Measurements from ENCODE around the gene SLC9A5.

SLC9A5 gene

DNA sequence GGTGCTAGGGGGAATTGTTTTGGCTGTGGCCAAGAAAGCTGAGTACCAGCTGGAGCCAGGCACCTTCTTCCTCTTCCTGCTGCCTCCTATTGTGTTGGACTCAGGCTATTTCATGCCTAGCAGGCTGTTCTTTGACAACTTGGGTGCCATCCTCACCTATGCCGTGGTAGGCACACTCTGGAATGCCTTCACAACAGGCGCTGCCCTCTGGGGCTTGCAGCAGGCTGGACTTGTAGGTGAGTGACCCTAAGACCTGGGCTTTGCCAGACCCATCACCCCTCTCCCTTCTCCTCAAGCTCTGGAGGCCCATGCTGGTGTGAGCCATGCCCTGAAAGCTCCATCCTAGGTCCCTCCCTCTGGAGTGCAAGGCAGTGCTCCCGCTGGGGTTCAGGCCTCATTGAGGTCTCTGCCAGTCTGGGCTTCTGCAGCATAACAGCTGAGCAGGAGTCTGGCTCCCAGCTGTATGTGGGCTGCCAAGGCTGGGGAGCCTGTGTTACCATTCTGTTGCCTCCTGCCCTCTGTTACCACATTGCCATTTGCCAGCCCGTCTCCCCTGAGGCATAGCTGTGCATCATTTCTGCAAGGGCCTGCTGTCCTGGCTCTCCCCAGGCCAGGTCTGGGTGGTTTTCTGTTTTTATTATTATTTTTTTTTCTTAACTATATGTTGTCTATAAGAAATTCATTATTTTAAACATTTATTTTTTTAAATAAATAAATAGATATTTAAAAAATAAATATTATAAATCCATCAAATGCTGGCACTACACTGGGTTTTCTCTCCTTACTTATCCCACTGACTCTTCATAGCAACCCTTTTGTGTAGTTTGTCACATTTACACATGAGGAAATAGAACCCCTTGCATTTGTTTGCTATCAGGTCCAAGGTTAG, 4.1 kb downstream of the SLC9A5 start:
- ChIA-PET CTCF (no interaction called here), POLR2A (no interaction called here)
- TF ChIP-seq NFRKB (IDR thresholded peaks at IDR 0.05) (no peak), LEF1 (IDR thresholded peaks at IDR 0.05; ENCODE audit: borderline replicate concordance) (no peak), L3MBTL2 (conservative IDR thresholded peaks at IDR 0.05) (no peak), SUZ12 (IDR thresholded peaks at IDR 0.05) (no peak), FOXK2 (IDR thresholded peaks at IDR 0.05) (no peak), ARNT (IDR thresholded peaks at IDR 0.05) (no peak), ZNF384 (IDR thresholded peaks at IDR 0.05) (no peak), TARDBP (IDR thresholded peaks at IDR 0.05) (no peak)
- TF ChIP-seq, protein P1, sequence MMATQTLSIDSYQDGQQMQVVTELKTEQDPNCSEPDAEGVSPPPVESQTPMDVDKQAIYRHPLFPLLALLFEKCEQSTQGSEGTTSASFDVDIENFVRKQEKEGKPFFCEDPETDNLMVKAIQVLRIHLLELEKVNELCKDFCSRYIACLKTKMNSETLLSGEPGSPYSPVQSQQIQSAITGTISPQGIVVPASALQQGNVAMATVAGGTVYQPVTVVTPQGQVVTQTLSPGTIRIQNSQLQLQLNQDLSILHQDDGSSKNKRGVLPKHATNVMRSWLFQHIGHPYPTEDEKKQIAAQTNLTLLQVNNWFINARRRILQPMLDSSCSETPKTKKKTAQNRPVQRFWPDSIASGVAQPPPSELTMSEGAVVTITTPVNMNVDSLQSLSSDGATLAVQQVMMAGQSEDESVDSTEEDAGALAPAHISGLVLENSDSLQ (IDR thresholded peaks at IDR 0.05), result no peak
- no peak for DNase-seq (ENCODE audit: extremely low spot score)

DNA sequence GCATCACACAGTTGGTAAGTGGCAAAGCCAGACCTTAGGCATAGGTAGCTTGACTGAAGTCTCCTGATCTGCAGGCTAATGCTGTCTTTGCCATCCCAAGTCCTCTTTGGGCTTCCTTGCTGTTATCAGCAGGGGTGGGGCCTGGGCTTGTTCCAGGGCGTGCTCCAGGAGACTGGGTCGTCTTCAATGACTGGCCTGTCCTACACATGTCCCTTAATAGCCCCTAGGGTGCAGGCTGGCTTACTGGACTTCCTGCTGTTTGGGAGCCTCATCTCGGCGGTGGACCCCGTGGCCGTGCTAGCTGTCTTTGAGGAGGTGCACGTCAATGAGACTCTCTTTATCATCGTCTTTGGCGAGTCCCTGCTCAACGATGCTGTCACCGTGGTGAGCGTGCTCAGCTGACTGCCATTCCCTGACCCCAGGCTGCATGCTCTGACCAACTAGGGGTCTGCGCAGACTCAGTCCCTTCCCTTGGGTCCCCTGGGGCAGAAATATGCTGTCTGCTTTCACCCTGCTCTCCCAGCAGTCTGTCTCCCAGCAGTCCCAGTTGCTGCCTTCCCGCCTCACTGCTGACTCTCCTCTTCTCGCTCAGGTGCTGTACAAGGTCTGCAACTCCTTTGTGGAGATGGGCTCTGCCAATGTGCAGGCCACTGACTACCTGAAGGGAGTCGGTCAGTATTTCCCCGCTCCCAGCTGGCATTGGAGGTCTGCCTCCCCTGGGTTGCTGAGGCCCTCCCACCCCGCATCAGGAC, 6.2 kb downstream of the SLC9A5 start:
- DNase-seq (ENCODE audit: extremely low spot score), result no peak
- ChIA-PET POLR2A (no interaction called here), CTCF (no interaction called here)
- TF ChIP-seq BHLHE40 (IDR thresholded peaks at IDR 0.05; ENCODE audit: borderline replicate concordance), result no peak
- no peak for TF ChIP-seq SUZ12 (IDR thresholded peaks at IDR 0.05)
- TF ChIP-seq, protein P1 (IDR thresholded peaks at IDR 0.05), result no peak
- no peak for TF ChIP-seq CTBP1 (IDR thresholded peaks at IDR 0.05; ENCODE audit: borderline replicate concordance)
- TF ChIP-seq FOXM1 (IDR thresholded peaks at IDR 0.05; ENCODE audit: borderline replicate concordance), result no peak
- no peak for TF ChIP-seq L3MBTL2 (conservative IDR thresholded peaks at IDR 0.05)
- no peak for TF ChIP-seq HDGF (IDR thresholded peaks at IDR 0.05; ENCODE audit: borderline replicate concordance)
- TF ChIP-seq ELF4 (IDR thresholded peaks at IDR 0.05), result no peak
- no peak for TF ChIP-seq NFRKB (IDR thresholded peaks at IDR 0.05)
- no peak for TF ChIP-seq ARNT (IDR thresholded peaks at IDR 0.05)
- TF ChIP-seq FOXA1 (IDR thresholded peaks at IDR 0.05), result no peak
- TF ChIP-seq SP1 (IDR thresholded peaks at IDR 0.05), result no peak

DNA sequence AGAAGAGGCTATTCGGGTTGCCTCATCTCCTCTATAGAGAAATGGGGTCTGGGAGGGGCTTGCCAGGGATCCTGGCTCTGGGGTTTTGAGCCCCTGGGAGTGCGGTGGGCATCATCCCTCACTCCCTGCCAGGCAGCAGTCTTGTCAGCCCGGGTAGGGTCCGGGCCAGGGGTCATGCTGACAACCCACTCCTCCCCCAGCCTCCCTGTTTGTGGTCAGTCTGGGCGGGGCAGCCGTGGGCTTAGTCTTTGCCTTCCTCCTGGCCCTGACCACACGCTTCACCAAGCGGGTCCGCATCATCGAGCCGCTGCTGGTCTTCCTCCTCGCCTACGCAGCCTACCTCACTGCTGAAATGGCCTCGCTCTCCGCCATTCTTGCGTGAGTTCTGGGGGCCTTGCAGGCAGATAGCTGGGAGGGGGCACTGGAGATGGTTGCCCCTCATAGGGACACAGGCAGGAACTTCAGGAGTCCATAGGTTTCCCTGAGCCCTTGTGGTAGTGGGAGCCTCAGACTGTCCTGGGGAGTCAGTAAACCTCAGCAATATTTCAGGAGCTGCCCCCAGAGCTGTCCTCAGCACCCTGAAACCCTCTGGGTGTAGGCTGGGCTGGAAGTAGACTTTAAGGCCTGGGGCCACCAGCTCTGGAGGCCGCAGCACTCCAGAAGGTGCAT, 6.9 kb downstream of the SLC9A5 start:
- no peak for DNase-seq (ENCODE audit: extremely low spot score)
- TF ChIP-seq BHLHE40 (IDR thresholded peaks at IDR 0.05; ENCODE audit: borderline replicate concordance) (no peak), FOXM1 (IDR thresholded peaks at IDR 0.05; ENCODE audit: borderline replicate concordance) (no peak), SUZ12 (IDR thresholded peaks at IDR 0.05) (no peak), ZNF384 (IDR thresholded peaks at IDR 0.05) (no peak), NFRKB (IDR thresholded peaks at IDR 0.05) (no peak)
- ChIA-PET POLR2A (interaction anchor here (1.2 to 1.4 kb wide), 2 partner anchors 8 to 9 kb away, joined by 4 read pairs; no protein-coding TSS in a partner anchor), CTCF (no interaction called here)

DNA sequence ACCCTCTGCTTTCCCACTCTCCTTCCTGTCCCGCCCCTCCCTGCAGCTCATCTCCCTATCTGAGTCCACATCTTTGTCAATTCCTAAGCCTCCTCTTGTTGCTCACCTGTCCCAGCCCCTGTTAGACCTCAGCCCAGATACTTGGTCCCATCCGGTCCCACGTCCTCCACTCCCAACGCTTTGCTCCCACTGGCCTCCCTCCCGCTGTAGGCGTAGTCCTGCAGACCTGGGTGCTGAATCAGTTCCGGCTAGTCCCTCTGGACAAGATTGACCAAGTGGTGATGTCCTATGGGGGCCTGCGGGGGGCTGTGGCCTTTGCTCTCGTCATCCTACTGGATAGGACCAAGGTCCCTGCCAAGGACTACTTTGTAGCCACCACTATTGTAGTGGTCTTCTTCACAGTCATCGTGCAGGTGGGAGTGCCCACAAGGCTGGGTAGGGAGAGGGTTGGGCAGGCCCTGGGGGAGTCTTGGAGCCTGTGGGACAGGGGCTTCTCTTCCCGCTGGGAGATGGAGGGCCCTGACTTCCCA, 8.0 kb downstream of the SLC9A5 start:
- ChIA-PET CTCF (no interaction called here), POLR2A (interaction anchor here (1.2 to 1.4 kb wide), 2 partner anchors 9 to 10 kb away, joined by 4 read pairs; no protein-coding TSS in a partner anchor)
- no peak for DNase-seq (ENCODE audit: extremely low spot score)
- TF ChIP-seq LEF1 (IDR thresholded peaks at IDR 0.05; ENCODE audit: borderline replicate concordance), result no peak
- TF ChIP-seq TARDBP (IDR thresholded peaks at IDR 0.05), result no peak
- TF ChIP-seq FOXM1 (IDR thresholded peaks at IDR 0.05; ENCODE audit: borderline replicate concordance), result no peak
- TF ChIP-seq NFRKB (IDR thresholded peaks at IDR 0.05), result no peak
- TF ChIP-seq ZNF384 (IDR thresholded peaks at IDR 0.05), result no peak
- TF ChIP-seq ELF4 (IDR thresholded peaks at IDR 0.05), result no peak
- no peak for TF ChIP-seq HDGF (IDR thresholded peaks at IDR 0.05; ENCODE audit: borderline replicate concordance)
- TF ChIP-seq SUZ12 (IDR thresholded peaks at IDR 0.05), result no peak

DNA sequence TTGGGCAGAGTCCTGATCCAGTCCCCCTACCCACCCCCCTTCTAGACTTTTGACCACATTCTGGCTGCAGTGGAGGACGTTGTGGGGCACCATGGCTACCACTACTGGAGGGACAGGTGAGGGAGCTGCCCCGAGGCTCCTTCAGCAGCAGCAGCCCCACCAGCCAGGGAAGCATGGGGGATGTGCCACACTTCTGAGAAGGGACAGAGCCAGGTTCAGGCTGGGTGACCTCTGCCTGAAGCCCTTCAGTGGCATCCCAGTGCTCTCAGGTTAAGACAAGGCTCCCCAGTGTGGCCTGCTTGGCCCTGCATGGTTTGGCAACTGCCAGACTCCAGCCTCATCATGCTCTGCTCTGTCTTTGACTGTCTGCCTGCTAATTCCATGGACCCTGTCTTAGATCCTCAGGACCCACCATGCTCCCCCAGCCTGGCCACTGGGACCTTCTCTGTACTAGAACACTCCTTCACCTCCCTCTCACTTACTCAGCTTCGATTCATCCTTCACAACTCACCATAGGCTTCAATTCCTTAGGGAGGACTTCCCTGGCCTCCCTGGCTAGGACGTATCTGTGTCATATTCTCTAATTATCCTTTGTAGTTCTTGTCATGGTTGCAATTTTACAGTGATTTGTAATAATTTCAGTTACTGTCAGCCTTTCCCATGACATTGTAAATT, 8.8 kb downstream of the SLC9A5 start:
- ChIA-PET POLR2A (interaction anchor here (1.2 kb wide), 1 partner anchor 10 kb away, joined by 3 read pairs; no protein-coding TSS in a partner anchor), CTCF (interaction anchor here (0.7 kb wide), 1 partner anchor 83 kb away, joined by 3 read pairs; no protein-coding TSS in a partner anchor)
- no peak for TF ChIP-seq ARNT (IDR thresholded peaks at IDR 0.05)
- TF ChIP-seq, protein P1 (IDR thresholded peaks at IDR 0.05), result no peak
- no peak for TF ChIP-seq ELF4 (IDR thresholded peaks at IDR 0.05)
- no peak for TF ChIP-seq ZNF384 (IDR thresholded peaks at IDR 0.05)
- no peak for TF ChIP-seq FOXA1 (IDR thresholded peaks at IDR 0.05)
- no peak for TF ChIP-seq TARDBP (IDR thresholded peaks at IDR 0.05)
- no peak for TF ChIP-seq LEF1 (IDR thresholded peaks at IDR 0.05; ENCODE audit: borderline replicate concordance)
- TF ChIP-seq SUZ12 (IDR thresholded peaks at IDR 0.05), result no peak
- TF ChIP-seq CTBP1 (IDR thresholded peaks at IDR 0.05; ENCODE audit: borderline replicate concordance), result no peak
- TF ChIP-seq SP1 (IDR thresholded peaks at IDR 0.05), result no peak
- no peak for DNase-seq (ENCODE audit: extremely low spot score)

All from HEK293T (cell line).